GM23338 (cell line): ENCODE measurements around the gene KLHL8.

Experiments used
- CREB1 ChIP-seq: fragments of 250-450 bp; sonication (Bioruptor Pico); IDR thresholded peaks from 2 replicates; pipeline ENCODE4 v1.5.0; 2020; ENCODE audit warnings: low read depth, mild to moderate bottlenecking, moderate library complexity
- ETS1 ChIP-seq: IDR thresholded peaks from 2 replicates; pipeline ENCODE4 v1.6.1; 2016; ENCODE audit warnings: antibody characterized with exemption
- EZH2 ChIP-seq: fragments of 200-600 bp; sonication (generic); IDR thresholded peaks from one replicate; pipeline ENCODE4 v1.8.0; 2017; ENCODE audit warnings: antibody characterized with exemption, mild to moderate bottlenecking, low read depth; ENCODE audit not compliant: unreplicated experiment
- EZH2phosphoT487 ChIP-seq: fragments of 200-600 bp; sonication (generic); IDR thresholded peaks from one replicate; pipeline ENCODE4 v1.8.1; 2018; ENCODE audit warnings: antibody characterized with exemption; ENCODE audit not compliant: unreplicated experiment
- JUNB ChIP-seq: IDR thresholded peaks from one replicate; pipeline ENCODE4 v1.6.1; 2016; ENCODE audit warnings: antibody characterized with exemption; ENCODE audit not compliant: unreplicated experiment
- NANOG ChIP-seq: IDR thresholded peaks from 2 replicates; pipeline ENCODE4 v1.6.1; 2016; ENCODE audit warnings: antibody characterized with exemption, borderline replicate concordance
- POLR2AphosphoS5 ChIP-seq: IDR thresholded peaks from 2 replicates; pipeline ENCODE4 v1.6.1; 2016; ENCODE audit warnings: antibody characterized with exemption, low read depth
- REST ChIP-seq: IDR thresholded peaks from one replicate; pipeline ENCODE4 v1.6.1; 2018; ENCODE audit warnings: antibody characterized with exemption; ENCODE audit not compliant: unreplicated experiment
- ZNF114 ChIP-seq: fragments of 250-450 bp; sonication (Bioruptor Pico); IDR thresholded peaks from 2 replicates; pipeline ENCODE4 v1.5.0; 2020; ENCODE audit warnings: mild to moderate bottlenecking, moderate library complexity
- ZNF331 ChIP-seq: fragments of 250-450 bp; sonication (Bioruptor Pico); IDR thresholded peaks from 2 replicates; pipeline ENCODE4 v1.5.0; 2020; ENCODE audit warnings: low read depth, mild to moderate bottlenecking, moderate library complexity
- TF ChIP-seq, protein P1 (sequence below), 2 experiments: fragments of 200-600 bp in 1 of 2; sonication (generic) in 1 of 2; conservative IDR thresholded peaks; 2 replicates each; pipeline versions ENCODE4 v1.5.1 to v1.6.1; 2016 to 2017; ENCODE audit warnings: antibody characterized with exemption in 2 of 2, low read depth in 2 of 2, mild to moderate bottlenecking in 2 of 2, moderate library complexity in 1 of 2

GRCh38 chr4:87130985-87131703, 89.3 kb downstream of the KLHL8 start:
- TF ChIP-seq, protein P1, sequence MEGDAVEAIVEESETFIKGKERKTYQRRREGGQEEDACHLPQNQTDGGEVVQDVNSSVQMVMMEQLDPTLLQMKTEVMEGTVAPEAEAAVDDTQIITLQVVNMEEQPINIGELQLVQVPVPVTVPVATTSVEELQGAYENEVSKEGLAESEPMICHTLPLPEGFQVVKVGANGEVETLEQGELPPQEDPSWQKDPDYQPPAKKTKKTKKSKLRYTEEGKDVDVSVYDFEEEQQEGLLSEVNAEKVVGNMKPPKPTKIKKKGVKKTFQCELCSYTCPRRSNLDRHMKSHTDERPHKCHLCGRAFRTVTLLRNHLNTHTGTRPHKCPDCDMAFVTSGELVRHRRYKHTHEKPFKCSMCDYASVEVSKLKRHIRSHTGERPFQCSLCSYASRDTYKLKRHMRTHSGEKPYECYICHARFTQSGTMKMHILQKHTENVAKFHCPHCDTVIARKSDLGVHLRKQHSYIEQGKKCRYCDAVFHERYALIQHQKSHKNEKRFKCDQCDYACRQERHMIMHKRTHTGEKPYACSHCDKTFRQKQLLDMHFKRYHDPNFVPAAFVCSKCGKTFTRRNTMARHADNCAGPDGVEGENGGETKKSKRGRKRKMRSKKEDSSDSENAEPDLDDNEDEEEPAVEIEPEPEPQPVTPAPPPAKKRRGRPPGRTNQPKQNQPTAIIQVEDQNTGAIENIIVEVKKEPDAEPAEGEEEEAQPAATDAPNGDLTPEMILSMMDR (conservative IDR thresholded peaks at IDR 0.05; ENCODE audit: low read depth in 2 of 2), result no peak
- TF ChIP-seq EZH2, result no peak
- TF ChIP-seq POLR2AphosphoS5, result no peak
- no peak for TF ChIP-seq ZNF114 (CRISPR knock-in tag)
- TF ChIP-seq REST, result no peak
- no peak for TF ChIP-seq NANOG
- TF ChIP-seq EZH2phosphoT487, result no peak
- no peak for TF ChIP-seq CREB1 (CRISPR knock-in tag)
- TF ChIP-seq JUNB, result no peak
- no peak for TF ChIP-seq ETS1
- no peak for TF ChIP-seq ZNF331 (CRISPR knock-in tag)
